GM18508 (cell line): ENCODE measurements around the gene FMNL1.

Source experiments
- ATAC-seq: cut with Tn5 transposase; IDR thresholded peaks from one replicate; pipeline ENCODE4 v1.9.1; 2021; ENCODE audit warnings: moderate number of reproducible peaks; ENCODE audit not compliant: insufficient read depth, unreplicated experiment

Gene FMNL1

GRCh38 chr17:45222996-45223538 lies 1.4 kb downstream of the FMNL1 start:
- ATAC-seq = no peak

GRCh38 chr17:45223539-45224528 lies 2.1 kb downstream of the FMNL1 start:
- no peak for ATAC-seq

GRCh38 chr17:45224671-45225050 lies 3.0 kb downstream of the FMNL1 start:
- no peak for ATAC-seq

DNA sequence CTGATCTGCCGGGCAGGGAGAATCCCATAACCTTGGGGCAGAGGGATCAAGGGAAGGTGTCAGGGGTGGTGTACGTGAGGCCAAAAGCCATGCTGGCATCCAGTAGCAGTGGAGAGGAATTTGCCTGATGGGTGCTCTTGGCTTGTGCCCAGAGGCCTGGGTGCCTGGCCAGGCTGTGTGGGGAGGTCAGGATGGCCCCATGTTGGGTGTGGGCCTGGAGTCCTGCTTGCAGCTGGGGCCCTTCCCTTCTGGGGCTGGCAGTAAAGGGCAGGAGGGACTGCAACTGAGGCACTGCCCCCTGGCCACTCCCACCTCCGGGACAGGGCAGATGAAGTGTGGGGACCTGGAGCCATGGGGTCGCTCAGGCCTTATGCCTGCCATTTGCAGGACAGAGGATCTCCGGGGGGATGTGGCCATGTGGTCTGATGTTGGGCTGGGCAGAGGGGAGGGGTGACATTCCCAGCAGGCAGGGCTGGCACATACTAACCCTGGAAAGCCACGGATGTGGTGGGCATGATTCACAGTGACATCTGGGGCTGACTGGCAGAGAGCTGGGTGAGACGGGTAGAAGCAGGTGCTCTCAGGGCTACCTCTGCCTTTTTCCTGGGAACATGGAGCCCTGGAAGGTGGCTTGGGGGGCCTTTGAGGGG lies 3.5 kb downstream of the FMNL1 start:
- ATAC-seq = no peak

DNA sequence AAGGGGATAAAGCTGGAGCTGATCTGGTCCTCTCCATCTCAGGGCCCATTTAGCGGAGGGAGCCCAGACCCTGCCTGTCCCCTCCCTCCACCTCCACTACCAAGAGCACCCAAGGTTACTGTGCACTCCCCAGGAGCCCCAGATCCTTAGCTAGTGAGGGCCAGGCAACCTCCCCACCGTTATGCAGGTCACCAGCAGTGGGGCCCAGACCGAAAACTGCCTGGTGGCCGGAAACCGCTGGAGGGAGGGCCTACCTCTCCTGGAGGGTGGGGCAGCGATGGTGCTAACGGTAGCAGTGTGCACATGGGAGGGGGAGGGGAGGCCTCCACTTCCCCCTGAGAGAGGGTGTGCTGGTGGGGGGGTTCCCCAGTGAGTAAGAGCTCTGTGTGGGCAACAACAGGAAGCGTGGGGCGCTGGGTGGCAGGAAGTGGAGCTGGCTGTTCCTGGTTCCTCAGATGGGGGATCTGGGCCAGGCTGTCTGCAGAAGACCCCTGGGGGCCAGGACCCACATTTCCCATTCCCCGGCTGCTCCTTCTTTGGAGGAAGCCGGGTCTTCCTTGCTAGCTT lies 4.4 kb downstream of the FMNL1 start:
- no peak for ATAC-seq

- ATAC-seq = no peak
Measured at GRCh38 chr17:45226576-45226975, 4.9 kb downstream of the FMNL1 start.

DNA sequence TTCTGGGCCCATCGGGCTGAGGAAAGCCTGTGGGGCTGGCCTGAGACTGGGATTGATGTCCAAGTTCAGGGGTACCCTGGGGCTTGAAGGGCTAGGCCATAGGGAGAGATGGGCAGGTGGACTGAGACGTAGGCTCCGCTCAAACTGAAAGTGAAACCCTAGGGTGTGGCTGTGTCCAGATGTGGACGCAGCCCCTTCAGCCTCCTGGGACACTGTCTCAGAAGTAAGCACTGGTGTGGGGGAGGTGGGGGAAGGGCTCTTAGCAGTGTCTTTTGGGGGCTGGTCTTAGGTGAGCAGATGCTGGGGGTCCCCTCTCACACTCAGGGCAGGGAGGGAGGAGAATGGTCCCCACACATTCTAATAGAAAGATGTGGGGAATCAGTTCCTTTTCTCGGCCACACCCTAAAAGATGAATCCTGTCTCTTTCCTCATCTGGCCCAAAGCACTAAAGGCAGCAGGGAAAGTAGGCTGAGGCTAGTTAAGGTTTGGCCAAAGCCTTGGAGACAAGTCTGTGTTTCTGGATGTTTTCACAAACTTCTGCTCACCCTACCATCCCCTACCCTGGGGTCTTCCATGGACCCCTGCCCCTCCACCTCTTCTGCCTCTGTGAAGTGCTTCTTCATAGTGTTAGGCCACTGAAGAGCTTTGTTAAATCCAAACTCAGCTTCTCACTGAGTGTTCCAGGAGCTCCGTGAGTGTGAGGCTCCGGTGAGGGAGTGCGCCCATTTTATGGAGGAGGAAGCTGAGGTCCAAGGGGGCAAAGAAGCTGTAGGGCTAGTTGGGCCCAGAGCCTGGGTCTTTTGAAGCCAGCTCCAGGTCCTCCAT lies 5.6 kb downstream of the FMNL1 start:
- ATAC-seq = no peak

DNA sequence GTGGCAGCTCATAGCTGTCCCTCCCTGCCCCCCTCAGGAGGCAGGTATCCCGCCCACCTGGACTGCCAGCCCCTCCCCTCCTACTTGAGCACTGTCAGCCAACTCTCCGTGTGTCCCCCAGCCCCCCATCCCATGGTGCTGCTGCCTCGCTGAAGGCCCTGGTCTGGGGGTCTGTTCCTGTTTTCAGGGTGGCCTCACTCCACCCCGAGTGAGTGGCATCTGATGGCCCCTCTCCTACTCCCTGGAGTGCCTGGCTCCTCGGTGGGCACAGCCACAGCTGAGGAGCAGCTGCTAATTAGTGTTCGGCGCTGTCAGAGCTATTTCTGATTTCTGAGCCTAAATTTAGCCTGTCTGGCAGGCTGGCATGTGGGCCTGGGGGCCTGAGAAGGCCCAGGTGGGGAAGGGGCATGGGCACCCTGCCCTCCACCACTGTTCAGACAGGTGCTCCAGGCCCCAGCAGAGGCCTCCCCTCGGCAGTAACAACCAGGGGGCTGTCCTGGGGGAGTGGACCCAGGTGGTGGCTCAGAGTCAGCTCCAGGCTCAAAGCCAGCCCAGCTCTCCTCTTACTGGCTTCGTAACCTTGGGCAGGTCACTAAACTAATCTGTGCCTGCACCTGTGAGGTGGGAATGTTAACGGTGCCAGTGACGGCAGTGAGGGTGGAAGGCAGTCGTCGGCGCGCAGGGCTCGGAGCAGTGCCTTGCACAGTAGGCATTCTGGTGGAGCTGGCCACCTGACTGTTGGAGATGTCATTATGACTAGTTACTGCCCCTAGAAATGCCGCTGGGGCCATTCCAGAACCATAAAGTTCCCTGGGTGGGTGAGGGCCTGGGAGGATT lies 6.5 kb downstream of the FMNL1 start:
- no peak for ATAC-seq

GRCh38 chr17:45228763-45229539 lies 7.3 kb downstream of the FMNL1 start:
- no peak for ATAC-seq

GRCh38 chr17:45229681-45230409 lies 8.2 kb downstream of the FMNL1 start:
- no peak for ATAC-seq

GRCh38 chr17:45230410-45230786 lies 8.7 kb downstream of the FMNL1 start:
- no peak for ATAC-seq

DNA sequence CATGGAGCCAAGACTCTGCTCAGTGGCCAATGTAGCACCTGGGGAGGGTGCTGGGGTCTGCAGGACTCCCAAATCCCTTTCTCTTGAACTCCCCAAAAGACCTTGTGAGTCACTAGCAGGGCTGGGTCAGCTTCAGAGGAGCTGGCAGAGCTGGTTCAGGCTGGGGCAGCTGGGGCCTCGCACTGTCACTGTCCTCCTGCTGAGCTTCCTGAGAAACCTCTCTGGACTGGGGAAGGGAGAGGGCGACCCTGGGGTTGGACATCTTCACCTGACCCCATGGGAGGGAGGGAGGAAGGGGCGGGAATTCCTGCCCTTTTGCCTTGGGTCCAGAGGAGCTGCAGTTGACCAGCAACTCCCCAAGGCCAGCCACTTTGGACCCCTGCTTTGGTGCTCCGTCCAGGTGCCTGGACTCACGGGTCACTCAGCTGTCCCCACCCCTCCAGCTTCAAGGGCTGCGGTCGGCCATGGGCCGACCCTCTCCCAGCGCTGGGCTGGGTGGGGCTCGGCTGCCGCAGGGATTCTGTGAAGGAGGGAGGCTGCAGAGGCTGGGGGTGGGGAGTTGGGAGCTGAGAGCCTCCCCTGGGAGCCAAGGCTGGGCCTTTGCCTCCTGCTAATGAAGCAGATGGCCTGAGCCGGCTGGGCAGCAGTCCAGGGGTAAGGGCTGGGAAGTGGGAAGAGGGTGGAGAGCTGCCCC lies 9.2 kb downstream of the FMNL1 start:
- ATAC-seq = no peak

- no peak for ATAC-seq
Measured at GRCh38 chr17:45231481-45232116, 9.9 kb downstream of the FMNL1 start.

DNA sequence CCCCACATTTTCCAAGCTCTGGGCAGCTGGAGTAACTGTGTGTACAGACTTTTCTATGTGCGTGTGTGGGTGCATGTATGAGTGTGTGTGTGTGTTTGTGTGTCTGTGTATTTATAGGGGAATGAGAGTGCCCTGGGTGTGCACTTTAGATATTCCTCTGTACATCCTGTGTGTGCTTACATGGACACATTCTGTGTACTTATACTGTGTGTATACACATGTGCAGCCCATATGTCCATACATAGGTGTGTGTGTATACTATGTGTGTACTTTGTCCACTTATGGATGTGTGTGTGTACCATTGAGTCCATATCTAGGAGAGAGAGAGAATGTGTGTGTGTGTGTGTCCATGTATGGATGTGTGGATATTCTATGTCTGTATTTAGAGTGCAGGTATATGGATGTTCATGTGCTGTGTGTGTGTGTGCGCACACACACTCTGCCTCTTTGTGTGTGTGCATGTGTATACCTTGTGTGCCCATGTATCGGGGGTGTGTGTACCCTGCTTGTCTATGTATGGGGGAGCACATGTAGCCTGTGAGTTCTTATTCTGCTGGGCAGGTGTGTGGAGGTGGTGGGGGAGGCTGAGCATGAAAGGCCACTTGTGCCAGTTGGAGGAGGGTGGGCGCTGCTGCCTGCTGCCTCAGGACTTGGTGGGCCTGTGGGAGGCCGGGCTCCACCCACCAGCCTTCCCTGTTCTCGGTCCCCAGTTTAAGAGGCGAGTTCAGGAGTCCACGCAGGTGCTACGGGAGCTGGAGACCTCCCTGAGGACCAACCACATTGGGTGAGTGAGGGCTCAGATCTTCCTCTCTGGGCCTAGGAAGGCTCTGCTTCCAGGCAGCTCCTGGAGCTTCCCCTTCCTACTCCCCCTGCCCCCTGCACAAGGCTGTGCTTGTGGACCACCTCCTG lies 11.1 kb downstream of the FMNL1 start:
- no peak for ATAC-seq

DNA sequence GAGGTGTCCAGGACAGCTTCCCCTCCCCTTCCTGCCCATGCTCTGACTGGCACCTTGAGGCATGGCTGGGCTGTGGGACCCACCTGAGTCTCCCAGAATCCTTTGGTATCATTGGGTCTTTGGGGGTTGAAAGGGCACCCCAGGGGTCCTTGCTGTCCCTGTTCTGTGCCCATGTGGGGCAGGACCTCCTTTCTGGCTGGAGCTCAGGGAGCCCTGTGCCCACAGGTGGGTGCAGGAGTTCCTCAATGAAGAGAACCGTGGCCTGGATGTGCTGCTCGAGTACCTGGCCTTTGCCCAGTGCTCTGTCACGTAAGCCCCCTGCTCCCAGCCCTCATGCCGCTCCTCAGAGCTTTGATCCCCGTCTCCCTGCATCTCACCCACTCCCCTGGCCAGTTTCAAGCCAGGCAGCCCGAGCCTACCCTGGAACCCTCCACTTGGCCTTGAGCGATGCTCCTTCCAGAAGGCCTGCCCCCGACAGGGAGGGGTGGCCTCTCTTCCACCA lies 11.8 kb downstream of the FMNL1 start:
- no peak for ATAC-seq
